Measurements from ENCODE around the gene HEYL. TPM values are rescaled to one million over a fixed set of nuclear protein-coding genes. Genes with fewer than 3 reads are reported as not detected.

Gene HEYL
- total and polyA plus RNA-seq, 2 donors (not counting 1 experiment from before 2014, with no cell fraction given) = 1.3 TPM; not detected in 1

GRCh38 chr1:39633422-39633821, 6.0 kb downstream of the HEYL start:
- H2AFZ ChIP-seq (ENCODE audit: low read length) = no peak overlapping the region
- H3K4me3 ChIP-seq (replicated peaks in 1 of 4; ENCODE audit: control extremely low read depth in 1 of 4, insufficient read depth in 1 of 4, low read depth in 3 of 4, low read length in 4 of 4) = no peak overlapping the region
- no peak overlapping the region for H3K4me2 ChIP-seq (ENCODE audit: extremely low read depth, insufficient read depth, low read length)
- TF ChIP-seq CTCF (conservative IDR thresholded peaks at IDR 0.05 in 1 of 2, IDR thresholded peaks at IDR 0.05 in 1 of 2; ENCODE audit: low read depth in 1 of 2, low read length in 2 of 2) (no peak), EZH2 (IDR thresholded peaks at IDR 0.05; ENCODE audit: low read length, missing control alignments) (peak; percentile 55)
- H3K27ac ChIP-seq (ENCODE audit: insufficient read depth, low read length) = no peak overlapping the region
- H3K36me3 ChIP-seq (ENCODE audit: control insufficient read depth, insufficient read depth, low read length) = no peaks in the 10 kb centered on the region
- no peak overlapping the region for H3K9ac ChIP-seq (ENCODE audit: insufficient read depth, low read length)
- no peaks in the 10 kb centered on the region for H3K9me3 ChIP-seq (ENCODE audit: control insufficient read depth, insufficient read depth, low read depth, low read length)
- DNase-seq (ENCODE audit: low read depth in 2 of 2) = no peak
- peaks cover 45% of the 10 kb centered on the region for H3K27me3 ChIP-seq (ENCODE audit: control insufficient read depth, insufficient read depth, low read length)
- H4K20me1 ChIP-seq (ENCODE audit: control insufficient read depth, extremely low read depth, insufficient read depth, low read length) = no peaks in the 10 kb centered on the region
- no peaks in the 10 kb centered on the region for H3K79me2 ChIP-seq (ENCODE audit: control insufficient read depth, insufficient read depth, low read length)
- peaks cover 4% of the 10 kb centered on the region for H3K4me1 ChIP-seq (ENCODE audit: control insufficient read depth, extremely low read depth, insufficient read depth, low read length)

GRCh38 chr1:39632682-39633417, 6.6 kb downstream of the HEYL start:
- Histone ChIP-seq H3K27me3 (ENCODE audit: control insufficient read depth, insufficient read depth, low read length) (peaks cover 42% of the 10 kb centered on the region), H4K20me1 (ENCODE audit: control insufficient read depth, extremely low read depth, insufficient read depth, low read length) (no peaks in the 10 kb centered on the region), H3K9me3 (ENCODE audit: control insufficient read depth, insufficient read depth, low read depth, low read length) (no peaks in the 10 kb centered on the region), H2AFZ (ENCODE audit: low read length) (no peak overlapping the region), H3K27ac (ENCODE audit: insufficient read depth, low read length) (no peak overlapping the region), H3K4me2 (ENCODE audit: extremely low read depth, insufficient read depth, low read length) (no peak overlapping the region), H3K79me2 (ENCODE audit: control insufficient read depth, insufficient read depth, low read length) (no peaks in the 10 kb centered on the region), H3K36me3 (ENCODE audit: control insufficient read depth, insufficient read depth, low read length) (no peaks in the 10 kb centered on the region), H3K4me3 (replicated peaks in 1 of 4; ENCODE audit: control extremely low read depth in 1 of 4, insufficient read depth in 1 of 4, low read depth in 3 of 4, low read length in 4 of 4) (no peak overlapping the region), H3K9ac (ENCODE audit: insufficient read depth, low read length) (no peak overlapping the region), H3K4me1 (ENCODE audit: control insufficient read depth, extremely low read depth, insufficient read depth, low read length) (peaks cover 4% of the 10 kb centered on the region)
- TF ChIP-seq CTCF (conservative IDR thresholded peaks at IDR 0.05 in 1 of 2, IDR thresholded peaks at IDR 0.05 in 1 of 2; ENCODE audit: low read depth in 1 of 2, low read length in 2 of 2) (no peak), EZH2 (IDR thresholded peaks at IDR 0.05; ENCODE audit: low read length, missing control alignments) (no peak)
- DNase-seq (ENCODE audit: low read depth in 2 of 2) = peak; percentile 57 to 63

- Histone ChIP-seq H3K4me3 (replicated peaks in 1 of 4; ENCODE audit: control extremely low read depth in 1 of 4, insufficient read depth in 1 of 4, low read depth in 3 of 4, low read length in 4 of 4) (no peak overlapping the region), H3K4me2 (ENCODE audit: extremely low read depth, insufficient read depth, low read length) (no peak overlapping the region), H3K79me2 (ENCODE audit: control insufficient read depth, insufficient read depth, low read length) (no peaks in the 10 kb centered on the region), H3K4me1 (ENCODE audit: control insufficient read depth, extremely low read depth, insufficient read depth, low read length) (peaks cover 4% of the 10 kb centered on the region), H3K9me3 (ENCODE audit: control insufficient read depth, insufficient read depth, low read depth, low read length) (no peaks in the 10 kb centered on the region), H3K9ac (ENCODE audit: insufficient read depth, low read length) (no peak overlapping the region), H3K27me3 (ENCODE audit: control insufficient read depth, insufficient read depth, low read length) (peaks cover 36% of the 10 kb centered on the region), H4K20me1 (ENCODE audit: control insufficient read depth, extremely low read depth, insufficient read depth, low read length) (no peaks in the 10 kb centered on the region), H3K27ac (ENCODE audit: insufficient read depth, low read length) (no peak overlapping the region), H2AFZ (ENCODE audit: low read length) (no peak overlapping the region), H3K36me3 (ENCODE audit: control insufficient read depth, insufficient read depth, low read length) (no peaks in the 10 kb centered on the region)
- DNase-seq (ENCODE audit: low read depth in 2 of 2) = no peak
- no peak for TF ChIP-seq CTCF (conservative IDR thresholded peaks at IDR 0.05 in 1 of 2, IDR thresholded peaks at IDR 0.05 in 1 of 2; ENCODE audit: low read depth in 1 of 2, low read length in 2 of 2)
- TF ChIP-seq EZH2 (IDR thresholded peaks at IDR 0.05; ENCODE audit: low read length, missing control alignments) = peak; percentile 52
Measured at GRCh38 chr1:39632323-39632681, 7.1 kb downstream of the HEYL start.

Measured in fibroblast of lung (primary cell).